HCT116 (cell line): ENCODE data around the gene ITGA1. TPM values are rescaled to one million over a fixed set of nuclear protein-coding genes. Genes with fewer than 3 reads are reported as not detected.

Experiments
- ATAC-seq: fragments of 200-7000 bp; cut with Tn5 transposase; 2 replicates; pipeline ENCODE4 v1.9.1; 2020; ENCODE audit warnings: mild to moderate bottlenecking, moderate library complexity
- BruUV-seq: library from RNA; stranded (reverse); fragments of 400-500 nt; replicated peaks from 2 replicates; lab custom pipeline; 2021; lab: Mats Ljungman, UMichigan
- CTCF ChIA-PET: fragments of 300-600 bp; sonication (Branson Sonifier 250); formaldehyde crosslinking; loops from one replicate; lab custom pipeline; 2021; ENCODE audit warnings: antibody characterized with exemption; lab: Charles Lee
- POLR2A ChIA-PET: fragments of 300-600, 350-600 bp; sonication (Branson Sonifier 250); formaldehyde crosslinking; loops from one replicate; lab custom pipeline; 2021; ENCODE audit warnings: antibody characterized with exemption; lab: Charles Lee
- RAD21 ChIA-PET, 2 experiments: fragments of 300-600 bp; sonication (Branson Sonifier 250); formaldehyde crosslinking; loops; one replicate each; lab custom pipeline; 2023; ENCODE audit warnings: low total read pairs in 2 of 2; ENCODE audit not compliant: uncharacterized antibody in 2 of 2, unreplicated experiment in 2 of 2, low non-redundant PET in 1 of 2; lab: Charles Lee
- DNase-seq: peaks from one replicate; pipeline ENCODE4 v3.0.0-alpha.2; 2010; ENCODE audit warnings: low read depth, low spot score
- H2AFZ ChIP-seq: fragments of 200-600 bp; shearing (Covaris generic), sonication (generic); 2 replicates; pipeline ENCODE4 v1.6.1; 2017; ENCODE audit warnings: low read depth, mixed run types, mixed read lengths, antibody characterized with exemption, low read length; ENCODE audit not compliant: poor library complexity, severe bottlenecking
- H3K27ac ChIP-seq: 2 replicates; pipeline ENCODE4 v1.5.1; 2012; ENCODE audit warnings: low read depth, low read length
- H3K27me3 ChIP-seq: fragments of 200-600 bp; sonication (generic); 2 replicates; pipeline ENCODE4 v1.6.1; 2016; ENCODE audit warnings: mixed run types, low read length, mixed read lengths; ENCODE audit not compliant: insufficient read depth
- H3K36me3 ChIP-seq, 2 experiments: fragments of 200-500 bp in 1 of 2; fragments of 200-600 bp in 1 of 2; sonication (Bioruptor generic) in 1 of 2; sonication (generic) in 1 of 2; 2 replicates each; pipeline versions ENCODE4 v1.5.1 to v1.6.1; 2014 to 2016; ENCODE audit warnings: low read length in 2 of 2, inconsistent platforms in 1 of 2, mixed read lengths in 1 of 2, mixed run types in 1 of 2; ENCODE audit not compliant: insufficient read depth in 2 of 2, control insufficient read depth in 1 of 2
- H3K4me1 ChIP-seq, 2 experiments: fragments of 200-600 bp in 1 of 2; sonication (generic) in 1 of 2; 2 replicates each; pipeline versions ENCODE4 v1.5.1 to v1.6.1; 2012 to 2017; ENCODE audit warnings: low read length in 2 of 2, inconsistent platforms in 1 of 2, mild to moderate bottlenecking in 1 of 2, mixed read lengths in 1 of 2, mixed run types in 1 of 2, moderate library complexity in 1 of 2; ENCODE audit not compliant: insufficient read depth in 2 of 2, control insufficient read depth in 1 of 2
- H3K4me2 ChIP-seq: fragments of 200-600 bp; sonication (generic); 2 replicates; pipeline ENCODE4 v1.6.1; 2017; ENCODE audit warnings: mixed run types, low read length, mixed read lengths
- H3K4me3 ChIP-seq, 2 experiments: fragments of 200-600 bp in 1 of 2; sonication (generic) in 1 of 2; replicated peaks in 1 of 2; 2 replicates each; pipeline ENCODE4 v1.5.1; 2011 to 2016; ENCODE audit warnings: low read length in 2 of 2, control low read depth in 1 of 2, low read depth in 1 of 2, mild to moderate bottlenecking in 1 of 2, mixed read lengths in 1 of 2, mixed run types in 1 of 2
- H3K79me2 ChIP-seq: fragments of 200-600 bp; sonication (generic); 2 replicates; pipeline ENCODE4 v1.6.1; 2017; ENCODE audit warnings: mild to moderate bottlenecking, mixed run types, low read length, moderate library complexity, mixed read lengths; ENCODE audit not compliant: insufficient read depth
- H3K9ac ChIP-seq: fragments of 200-600 bp; sonication (generic); 2 replicates; pipeline ENCODE4 v1.6.1; 2016; ENCODE audit warnings: low read length, mixed read lengths
- H3K9me2 ChIP-seq: fragments of 200-600 bp; sonication (generic), shearing (Covaris generic); 2 replicates; pipeline ENCODE4 v1.6.1; 2017; ENCODE audit warnings: mixed run types, mild to moderate bottlenecking, moderate library complexity; ENCODE audit not compliant: insufficient read depth
- H3K9me3 ChIP-seq, 2 experiments: fragments of 200-500 bp in 1 of 2; fragments of 200-600 bp in 1 of 2; sonication (Bioruptor generic) in 1 of 2; sonication (generic) in 1 of 2; 2 replicates each; pipeline ENCODE4 v1.6.1; 2014 to 2017; ENCODE audit warnings: low read length in 2 of 2, mixed read lengths in 2 of 2, inconsistent platforms in 1 of 2, low read depth in 1 of 2, mild to moderate bottlenecking in 1 of 2, mixed run types in 1 of 2, moderate library complexity in 1 of 2; ENCODE audit not compliant: control insufficient read depth in 1 of 2, insufficient read depth in 1 of 2
- H4K20me1 ChIP-seq: fragments of 200-600 bp; sonication (generic), shearing (Covaris generic); 2 replicates; pipeline ENCODE4 v1.6.1; 2017; ENCODE audit warnings: mixed run types, mild to moderate bottlenecking, moderate library complexity; ENCODE audit not compliant: insufficient read depth
- CBX3 ChIP-seq: IDR thresholded peaks from 2 replicates; pipeline ENCODE4 v1.6.1; 2012; ENCODE audit warnings: low read depth
- CEBPB ChIP-seq: IDR thresholded peaks from 2 replicates; pipeline ENCODE4 v1.6.1; 2012; ENCODE audit warnings: low read depth
- CTCF ChIP-seq, 3 experiments: fragments of 200-600 bp in 1 of 3; sonication (generic) in 1 of 3; IDR thresholded peaks in 2 of 3; conservative IDR thresholded peaks in 1 of 3; 2 replicates each; pipeline ENCODE4 v1.5.1; 2012 to 2017; ENCODE audit warnings: low read depth in 2 of 3, low read length in 2 of 3, antibody characterized with exemption in 1 of 3, borderline replicate concordance in 1 of 3, control low read depth in 1 of 3, mild to moderate bottlenecking in 1 of 3, mixed read lengths in 1 of 3, mixed run types in 1 of 3, moderate library complexity in 1 of 3; ENCODE audit not compliant: insufficient read depth in 1 of 3
- EGR1 ChIP-seq: IDR thresholded peaks from 2 replicates; pipeline ENCODE4 v1.6.1; 2012; ENCODE audit warnings: low read depth
- ELF1 ChIP-seq: IDR thresholded peaks from 2 replicates; pipeline ENCODE4 v1.6.1; 2012; ENCODE audit warnings: low read depth, borderline replicate concordance
- EZH2 ChIP-seq: fragments of 200-600 bp; sonication (generic); IDR thresholded peaks from 2 replicates; pipeline ENCODE4 v1.6.1; 2017; ENCODE audit warnings: antibody characterized with exemption, mixed run types
- EZH2phosphoT487 ChIP-seq: fragments of 200-600 bp; IDR thresholded peaks from 2 replicates; pipeline ENCODE4 v1.6.1; 2018; ENCODE audit warnings: antibody characterized with exemption, borderline replicate concordance
- FOSL1 ChIP-seq: IDR thresholded peaks from 2 replicates; pipeline ENCODE4 v1.6.1; 2012; ENCODE audit warnings: low read depth
- JUND ChIP-seq: IDR thresholded peaks from 2 replicates; pipeline ENCODE4 v1.6.1; 2012
- POLR2A ChIP-seq: IDR thresholded peaks from 2 replicates; pipeline ENCODE4 v1.7.0; 2011; ENCODE audit warnings: borderline replicate concordance; ENCODE audit not compliant: insufficient read depth, insufficient read length; ENCODE audit errors: extremely low read depth
- POLR2AphosphoS5 ChIP-seq: IDR thresholded peaks from 2 replicates; pipeline ENCODE4 v1.6.1; 2011; ENCODE audit warnings: mild to moderate bottlenecking, low read depth, low read length, moderate library complexity
- RAD21 ChIP-seq: IDR thresholded peaks from 2 replicates; pipeline ENCODE4 v1.6.1; 2012; ENCODE audit warnings: low read depth, mild to moderate bottlenecking
- REST ChIP-seq: IDR thresholded peaks from 2 replicates; pipeline ENCODE4 v1.6.1; 2012; ENCODE audit warnings: low read depth
- SIN3A ChIP-seq: IDR thresholded peaks from 2 replicates; pipeline ENCODE4 v1.6.1; 2012; ENCODE audit warnings: low read depth
- SP1 ChIP-seq: IDR thresholded peaks from 2 replicates; pipeline ENCODE4 v1.6.1; 2012; ENCODE audit warnings: low read depth
- SRF ChIP-seq: IDR thresholded peaks from 2 replicates; pipeline ENCODE4 v1.6.1; 2012; ENCODE audit warnings: low read depth
- YY1 ChIP-seq: IDR thresholded peaks from 2 replicates; pipeline ENCODE4 v1.6.1; 2011; ENCODE audit warnings: low read length, low read depth, moderate library complexity, mild to moderate bottlenecking; ENCODE audit not compliant: insufficient replicate concordance; ENCODE audit errors: extremely low read depth
- intact Hi-C: fragments of 100-400 bp; cut with micrococcal nuclease; formaldehyde crosslinking; loops from 2 replicates; pipeline ENCODE4 v1.10.0; 2022
- total RNA-seq: library from RNA; stranded (reverse); gene quantifications from one replicate; pipeline ENCODE4 v1.2.1, GENCODE V29; 2021; ENCODE audit not compliant: unreplicated experiment

Gene ITGA1
- total RNA-seq, 1 experiment from 2014 or later: 1.8 TPM

- H2AFZ ChIP-seq: no peak overlapping the region
- intact Hi-C loops: no loop called here
- CTCF ChIA-PET: no interaction called here
- H3K27ac ChIP-seq: no peak overlapping the region
- H3K4me1 ChIP-seq: no peaks in the 10 kb centered on the region
- H3K4me2 ChIP-seq: no peak overlapping the region
- no peak overlapping the region for H3K9ac ChIP-seq
- no peaks in the 10 kb centered on the region for H3K79me2 ChIP-seq
- H3K4me3 ChIP-seq: no peak overlapping the region
- RAD21 ChIA-PET: no interaction called here
- ATAC-seq: no peak
- H4K20me1 ChIP-seq: no peaks in the 10 kb centered on the region
- no peaks in the 10 kb centered on the region for H3K9me3 ChIP-seq
- H3K27me3 ChIP-seq: no peaks in the 10 kb centered on the region
- POLR2A ChIA-PET: no interaction called here
- H3K36me3 ChIP-seq: no peaks in the 10 kb centered on the region
- H3K9me2 ChIP-seq: no peaks in the 10 kb centered on the region
- BruUV-seq: no TSS peak
- DNase-seq: no peak
- no peak for TF ChIP-seq POLR2AphosphoS5
- TF ChIP-seq, all 23 proteins: peak for 0
These were observed 88.1 kb downstream of the ITGA1 start for GRCh38 chr5:52875827-52876226.

- no peaks in the 10 kb centered on the region for H3K79me2 ChIP-seq
- no peaks in the 10 kb centered on the region for H3K9me3 ChIP-seq
- TF ChIP-seq RAD21 (no peak), ELF1 (no peak), SIN3A (no peak), EZH2phosphoT487 (no peak), EZH2 (no peak), YY1 (no peak), POLR2A (no peak), EGR1 (no peak), CTCF (IDR thresholded peaks at IDR 0.05 in 2 of 3, conservative IDR thresholded peaks at IDR 0.05 in 1 of 3; ENCODE audit: borderline replicate concordance in 1 of 3, insufficient read depth in 1 of 3, low read depth in 2 of 3, low read length in 2 of 3) (no peak), FOSL1 (no peak), CEBPB (no peak), POLR2AphosphoS5 (no peak), REST (no peak), SRF (no peak), SP1 (no peak), JUND (no peak), CBX3 (no peak)
- TF ChIP-seq, all 23 proteins: peak for 0
- Histone ChIP-seq H4K20me1 (no peaks in the 10 kb centered on the region), H3K9me2 (no peaks in the 10 kb centered on the region), H3K4me3 (no peak overlapping the region), H3K9ac (no peak overlapping the region), H3K27ac (no peak overlapping the region), H3K4me2 (no peak overlapping the region), H2AFZ (no peak overlapping the region), H3K27me3 (no peaks in the 10 kb centered on the region), H3K4me1 (no peaks in the 10 kb centered on the region), H3K36me3 (no peaks in the 10 kb centered on the region)
- DNase-seq: no peak
- RAD21 ChIA-PET: no interaction called here
- CTCF ChIA-PET: no interaction called here
- POLR2A ChIA-PET: no interaction called here
- BruUV-seq: no TSS peak
- ATAC-seq: no peak
- intact Hi-C loops: no loop called here
These were observed 88.7 kb downstream of the ITGA1 start for GRCh38 chr5:52876456-52876855.
